H9 (cell line): Measurements from ENCODE around the gene RDH13. TPM values are rescaled to one million over a fixed set of nuclear protein-coding genes. Genes with fewer than 3 reads are reported as not detected.

Experiments used
- DNase-seq: peaks from one replicate; pipeline ENCODE4 v3.0.0-alpha.2; 2017
- H2AFZ ChIP-seq: one replicate; pipeline ENCODE4 v1.6.1; 2013; ENCODE audit warnings: mild to moderate bottlenecking, low read length, control low read depth, moderate library complexity
- H2AK5ac ChIP-seq: 2 replicates; pipeline ENCODE4 v1.6.1; 2013; ENCODE audit warnings: low read length, control low read depth, mixed read lengths; ENCODE audit not compliant: insufficient read length
- H2BK120ac ChIP-seq: one replicate; pipeline ENCODE4 v1.6.1; 2013; ENCODE audit warnings: low read depth, mild to moderate bottlenecking, low read length, control low read depth, inconsistent platforms; ENCODE audit not compliant: poor library complexity, severe bottlenecking
- H2BK12ac ChIP-seq: 2 replicates; pipeline ENCODE4 v1.6.1; 2013; ENCODE audit warnings: low read length, control low read depth, mixed read lengths, low read depth; ENCODE audit not compliant: insufficient read length
- H2BK15ac ChIP-seq: 2 replicates; pipeline ENCODE4 v1.6.1; 2013; ENCODE audit warnings: low read depth, low read length, control low read depth
- H2BK20ac ChIP-seq: one replicate; pipeline ENCODE4 v1.6.1; 2013; ENCODE audit warnings: low read depth, mild to moderate bottlenecking, low read length, control low read depth, inconsistent platforms; ENCODE audit not compliant: poor library complexity, severe bottlenecking
- H2BK5ac ChIP-seq: 2 replicates; pipeline ENCODE4 v1.6.1; 2013; ENCODE audit warnings: low read length, control low read depth, mixed read lengths; ENCODE audit not compliant: insufficient read length
- H3K14ac ChIP-seq: 2 replicates; pipeline ENCODE4 v1.6.1; 2013; ENCODE audit warnings: low read length, control low read depth; ENCODE audit not compliant: insufficient read depth
- H3K18ac ChIP-seq: 2 replicates; pipeline ENCODE4 v1.6.1; 2013; ENCODE audit warnings: low read depth, mild to moderate bottlenecking, mixed read lengths, low read length, control low read depth; ENCODE audit not compliant: insufficient read length
- H3K23ac ChIP-seq: 2 replicates; pipeline ENCODE4 v1.6.1; 2013; ENCODE audit warnings: low read length, control low read depth, mixed read lengths, low read depth; ENCODE audit not compliant: insufficient read length
- H3K23me2 ChIP-seq: 2 replicates; pipeline ENCODE4 v1.6.1; 2013; ENCODE audit warnings: low read depth, mild to moderate bottlenecking, mixed read lengths, low read length, control low read depth; ENCODE audit not compliant: insufficient read length, poor library complexity, severe bottlenecking
- H3K27ac ChIP-seq: 2 replicates; pipeline ENCODE4 v1.5.1; 2013; ENCODE audit warnings: low read length, control low read depth, mixed read lengths, low read depth; ENCODE audit not compliant: insufficient read length
- H3K27me3 ChIP-seq: 2 replicates; pipeline ENCODE4 v1.6.1; 2013; ENCODE audit warnings: low read length, control low read depth, inconsistent platforms; ENCODE audit not compliant: insufficient read depth
- H3K4ac ChIP-seq: 2 replicates; pipeline ENCODE4 v1.6.1; 2013; ENCODE audit warnings: low read depth, mild to moderate bottlenecking, control low read depth, inconsistent platforms, low read length, moderate library complexity
- H3K4me1 ChIP-seq: 2 replicates; pipeline ENCODE4 v1.6.1; 2013; ENCODE audit warnings: low read length, control low read depth, inconsistent platforms; ENCODE audit not compliant: insufficient read depth
- H3K4me2 ChIP-seq: 2 replicates; pipeline ENCODE4 v1.6.1; 2013; ENCODE audit warnings: low read length, control low read depth, mixed read lengths; ENCODE audit not compliant: insufficient read length, insufficient read depth
- H3K56ac ChIP-seq: 2 replicates; pipeline ENCODE4 v1.6.1; 2013; ENCODE audit warnings: low read depth, mild to moderate bottlenecking, mixed read lengths, low read length, control low read depth; ENCODE audit not compliant: insufficient read length
- H3K79me1 ChIP-seq: 2 replicates; pipeline ENCODE4 v1.6.1; 2013; ENCODE audit warnings: low read depth, mild to moderate bottlenecking, moderate library complexity, low read length, control low read depth, inconsistent platforms; ENCODE audit not compliant: insufficient read depth, poor library complexity, severe bottlenecking
- H3K79me2 ChIP-seq: 2 replicates; pipeline ENCODE4 v1.6.1; 2013; ENCODE audit warnings: low read length, control low read depth, inconsistent platforms; ENCODE audit not compliant: insufficient read depth
- H3K9ac ChIP-seq: 2 replicates; pipeline ENCODE4 v1.6.1; 2013; ENCODE audit warnings: low read length, control low read depth, mixed read lengths; ENCODE audit not compliant: insufficient read length; ENCODE audit errors: extremely low read depth
- H3K9me3 ChIP-seq: one replicate; pipeline ENCODE4 v1.6.1; 2013; ENCODE audit warnings: low read depth, low read length, inconsistent platforms; ENCODE audit not compliant: control insufficient read depth
- H3T11ph ChIP-seq: one replicate; pipeline ENCODE4 v1.6.1; 2013; ENCODE audit warnings: mild to moderate bottlenecking, low read length, control low read depth, inconsistent platforms
- H4K20me1 ChIP-seq: one replicate; pipeline ENCODE4 v1.6.1; 2013; ENCODE audit not compliant: control insufficient read depth, insufficient read length, insufficient read depth
- H4K5ac ChIP-seq: 2 replicates; pipeline ENCODE4 v1.6.1; 2013; ENCODE audit warnings: low read depth, mild to moderate bottlenecking, mixed read lengths, low read length, control low read depth; ENCODE audit not compliant: insufficient read length
- H4K8ac ChIP-seq: replicated peaks from 2 replicates; pipeline ENCODE4 v1.6.1; 2013; ENCODE audit warnings: low read length, control low read depth, mixed read lengths, low read depth; ENCODE audit not compliant: insufficient read length
- H4K91ac ChIP-seq: 2 replicates; pipeline ENCODE4 v1.6.1; 2013; ENCODE audit warnings: low read depth, mild to moderate bottlenecking, moderate library complexity, mixed read lengths, low read length, control low read depth; ENCODE audit not compliant: insufficient read length
- H3K27ac Mint-ChIP-seq, 3 experiments: 2 replicates in 2 of 3; 3 replicates in 1 of 3; pipeline ENCODE4 v1.8.0; 2020 to 2021; ENCODE audit warnings: mixed read lengths in 3 of 3, mild to moderate bottlenecking in 1 of 3, moderate library complexity in 1 of 3
- H3K27me3 Mint-ChIP-seq: 2 replicates; pipeline ENCODE4 v1.8.0; 2021; ENCODE audit warnings: low read depth, mild to moderate bottlenecking, moderate library complexity, mixed read lengths
- H3K36me3 Mint-ChIP-seq, 3 experiments: 2 replicates in 2 of 3; 3 replicates in 1 of 3; pipeline ENCODE4 v1.8.0; 2020 to 2021; ENCODE audit warnings: low read depth in 3 of 3, mixed read lengths in 3 of 3; ENCODE audit not compliant: insufficient read depth in 1 of 3
- H3K4me1 Mint-ChIP-seq, 2 experiments: 2 replicates each; pipeline ENCODE4 v1.8.0; 2020; ENCODE audit warnings: mixed read lengths in 2 of 2
- H3K4me3 Mint-ChIP-seq, 2 experiments: 2 replicates in 1 of 2; 3 replicates in 1 of 2; pipeline ENCODE4 v1.8.0; 2020 to 2021; ENCODE audit warnings: mild to moderate bottlenecking in 2 of 2, mixed read lengths in 2 of 2, moderate library complexity in 1 of 2
- H3K9me3 Mint-ChIP-seq, 2 experiments: 2 replicates in 1 of 2; 3 replicates in 1 of 2; pipeline ENCODE4 v1.8.0; 2020; ENCODE audit warnings: mild to moderate bottlenecking in 2 of 2, mixed read lengths in 2 of 2, moderate library complexity in 1 of 2
- CTCF ChIP-seq: fragments of 200-600 bp; sonication (generic); conservative IDR thresholded peaks from 3 replicates; pipeline ENCODE4 v1.8.0; 2021; ENCODE audit warnings: antibody characterized with exemption, mild to moderate bottlenecking
- WGBS: extraction: QIAGEN DNeasy Blood & Tissue Kit; methylation state at CpG from one replicate; pipeline ENCODE4 v1.1.7; 2013; ENCODE audit warnings: missing lambda C conversion rate, low lambda C conversion rate, mixed read lengths; ENCODE audit not compliant: insufficient read length; ENCODE audit errors: extremely low coverage; 5-methylcytosine and 5-hydroxymethylcytosine counted together
- total RNA-seq: library from RNA; stranded (reverse); gene quantifications from 2 replicates; pipeline ENCODE4 v1.2.1, GENCODE V29; 2021

Gene RDH13
- total RNA-seq, 1 experiment from 2014 or later = 21.5 TPM

GRCh38 chr19:55076321-55076720 is 13.4 kb upstream of the RDH13 start:
- no peak overlapping the region for H2BK12ac ChIP-seq
- no peak for TF ChIP-seq CTCF
- H2BK5ac ChIP-seq = no peak overlapping the region
- no peak overlapping the region for H3T11ph ChIP-seq
- H2AK5ac ChIP-seq = no peak overlapping the region
- Mint-ChIP-seq H3K9me3 (peaks cover 2 to 8% of the 10 kb centered on the region in 2 experiments; a peak in 3 of 5 replicates), H3K4me1 (peaks cover 29 to 41% of the 10 kb centered on the region in 2 experiments), H3K4me3 (peak overlapping the region; percentile 59 to 72; a peak in 3 of 5 replicates), H3K27ac (peak overlapping the region in 1 of 3 experiments; percentile 47; a peak in 2 of 7 replicates), H3K27me3 (peaks cover 79% of the 10 kb centered on the region), H3K36me3 (no peaks in the 10 kb centered on the region; a peak in 2 of 7 replicates)
- no peak overlapping the region for H4K5ac ChIP-seq
- no peak overlapping the region for H4K91ac ChIP-seq
- no peak overlapping the region for H3K4ac ChIP-seq
- H3K14ac ChIP-seq = no peak overlapping the region
- no peak overlapping the region for H2BK20ac ChIP-seq
- peaks cover 5% of the 10 kb centered on the region; the same call in 1 of the 2 replicates for H3K4me1 ChIP-seq
- no peak overlapping the region for H3K23ac ChIP-seq
- H3K18ac ChIP-seq = no peak overlapping the region
- no CpG with 5 or more reads among the region's 12 CpGs for WGBS
- H3K56ac ChIP-seq = no peak overlapping the region
- H3K23me2 ChIP-seq = peaks cover 11% of the 10 kb centered on the region
- H3K27me3 ChIP-seq = peaks cover 13% of the 10 kb centered on the region; the same call in 1 of the 2 replicates
- H2AFZ ChIP-seq = no peak overlapping the region
- no peaks in the 10 kb centered on the region for H4K20me1 ChIP-seq
- H3K79me1 ChIP-seq = no peaks in the 10 kb centered on the region
- no peaks in the 10 kb centered on the region for H3K9me3 ChIP-seq
- H4K8ac ChIP-seq = no peak overlapping the region
- H3K4me2 ChIP-seq = no peak overlapping the region
- H3K27ac ChIP-seq = no peak overlapping the region
- no peak for DNase-seq
- no peak overlapping the region for H2BK120ac ChIP-seq
- no peaks in the 10 kb centered on the region for H3K79me2 ChIP-seq
- H3K9ac ChIP-seq = no peak overlapping the region
- H2BK15ac ChIP-seq = no peak overlapping the region
